ENCODE data around the gene SELE. TPM values are rescaled to one million over a fixed set of nuclear protein-coding genes. Genes with fewer than 3 reads are reported as not detected.

Gene SELE
- total and polyA plus RNA-seq, 12 donors, result 0.14 to 7.2 (median 0.97) TPM

DNA sequence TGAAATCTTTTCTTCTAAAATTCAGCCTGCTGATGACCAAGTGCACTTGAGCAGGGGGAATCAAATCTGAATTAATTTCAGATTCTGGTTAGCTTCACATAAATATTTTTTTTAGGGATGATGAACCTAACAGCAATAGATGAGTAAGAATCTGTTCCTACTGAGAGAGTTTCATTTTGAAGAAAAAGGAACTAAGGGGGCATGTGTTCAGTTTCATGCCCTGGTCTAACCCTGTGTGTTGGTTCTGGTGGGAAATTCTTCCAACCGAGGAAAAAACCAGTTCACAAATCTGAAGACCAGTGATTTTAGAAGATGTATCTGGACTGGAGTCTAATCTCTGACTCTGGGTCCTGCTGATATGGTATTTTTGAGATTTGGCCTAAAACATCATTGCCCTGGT, 36.1 kb downstream of the SELE start:
- Histone ChIP-seq H3K4me1 (replicated peaks in 1 of 2) (no peaks in the 10 kb centered on the region), H3K4me3 (no peak overlapping the region), H3K27ac (no peak overlapping the region), H3K27me3 (no peaks in the 10 kb centered on the region), H3K9me3 (replicated peaks in 1 of 3) (no peaks in the 10 kb centered on the region), H3K36me3 (replicated peaks in 1 of 2) (no peaks in the 10 kb centered on the region)
- WGBS, 4 donors, result 63 to 83% (median 69%) methylated on average over 1 of the region's 1 CpG
- TF ChIP-seq POLR2A (IDR thresholded peaks at IDR 0.05), result no peak
- TF ChIP-seq, protein P1, sequence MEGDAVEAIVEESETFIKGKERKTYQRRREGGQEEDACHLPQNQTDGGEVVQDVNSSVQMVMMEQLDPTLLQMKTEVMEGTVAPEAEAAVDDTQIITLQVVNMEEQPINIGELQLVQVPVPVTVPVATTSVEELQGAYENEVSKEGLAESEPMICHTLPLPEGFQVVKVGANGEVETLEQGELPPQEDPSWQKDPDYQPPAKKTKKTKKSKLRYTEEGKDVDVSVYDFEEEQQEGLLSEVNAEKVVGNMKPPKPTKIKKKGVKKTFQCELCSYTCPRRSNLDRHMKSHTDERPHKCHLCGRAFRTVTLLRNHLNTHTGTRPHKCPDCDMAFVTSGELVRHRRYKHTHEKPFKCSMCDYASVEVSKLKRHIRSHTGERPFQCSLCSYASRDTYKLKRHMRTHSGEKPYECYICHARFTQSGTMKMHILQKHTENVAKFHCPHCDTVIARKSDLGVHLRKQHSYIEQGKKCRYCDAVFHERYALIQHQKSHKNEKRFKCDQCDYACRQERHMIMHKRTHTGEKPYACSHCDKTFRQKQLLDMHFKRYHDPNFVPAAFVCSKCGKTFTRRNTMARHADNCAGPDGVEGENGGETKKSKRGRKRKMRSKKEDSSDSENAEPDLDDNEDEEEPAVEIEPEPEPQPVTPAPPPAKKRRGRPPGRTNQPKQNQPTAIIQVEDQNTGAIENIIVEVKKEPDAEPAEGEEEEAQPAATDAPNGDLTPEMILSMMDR (IDR thresholded peaks at IDR 0.05), result no peak
- intact Hi-C loops (cut with DNase I), result no loop called here
- no peak for DNase-seq

DNA sequence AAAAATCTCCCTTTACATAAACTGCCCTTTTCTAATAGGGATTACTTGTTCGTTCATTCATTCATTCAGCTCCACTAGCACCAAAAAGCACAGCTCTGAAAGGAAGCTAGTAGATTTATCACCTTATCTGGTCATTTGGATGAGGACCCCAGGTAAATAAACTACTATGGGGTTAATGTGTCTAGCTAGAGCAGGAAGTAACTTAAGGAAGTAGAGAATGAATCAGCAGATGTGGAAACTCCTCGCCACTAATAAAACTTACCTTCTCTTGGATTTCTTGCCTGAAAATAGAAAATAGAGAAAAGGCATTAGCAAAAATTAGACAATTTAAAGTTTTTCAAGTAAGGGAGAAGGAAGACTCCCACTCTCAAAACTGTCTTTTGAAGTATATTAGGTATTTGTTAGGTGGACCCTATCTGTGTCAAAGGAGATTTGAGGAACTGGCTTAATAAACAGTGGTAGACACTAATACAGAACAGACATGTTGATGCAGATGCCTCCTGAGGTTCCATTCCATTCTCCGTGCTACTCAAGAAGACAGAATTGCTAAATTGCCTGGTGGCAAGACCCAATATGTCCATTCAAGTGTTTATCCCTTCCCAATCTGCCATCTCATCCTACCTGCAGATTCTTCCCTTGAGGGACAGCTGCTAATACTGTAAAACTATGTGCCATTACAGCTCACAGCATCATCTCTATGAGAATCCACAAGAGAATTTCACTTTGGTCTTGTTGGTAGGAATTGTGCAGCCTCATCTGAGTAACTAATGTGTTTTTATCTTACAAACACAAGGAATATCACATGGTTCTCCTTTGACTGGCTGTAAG, 37.4 kb downstream of the SELE start:
- no peak for DNase-seq
- no peak overlapping the region for H3K4me3 ChIP-seq
- no peaks in the 10 kb centered on the region for H3K9me3 ChIP-seq (replicated peaks in 1 of 3)
- intact Hi-C loops (cut with DNase I), result no loop called here
- no peak overlapping the region for H3K27ac ChIP-seq
- TF ChIP-seq POLR2A (IDR thresholded peaks at IDR 0.05), result no peak
- TF ChIP-seq, protein P1 (IDR thresholded peaks at IDR 0.05), result no peak
- no peaks in the 10 kb centered on the region for H3K4me1 ChIP-seq (replicated peaks in 1 of 2)
- no peaks in the 10 kb centered on the region for H3K27me3 ChIP-seq
- H3K36me3 ChIP-seq (replicated peaks in 1 of 2), result no peaks in the 10 kb centered on the region
- WGBS, 4 donors, result 56 to 68% (median 65%) methylated on average over 3 of the region's 3 CpGs

DNA sequence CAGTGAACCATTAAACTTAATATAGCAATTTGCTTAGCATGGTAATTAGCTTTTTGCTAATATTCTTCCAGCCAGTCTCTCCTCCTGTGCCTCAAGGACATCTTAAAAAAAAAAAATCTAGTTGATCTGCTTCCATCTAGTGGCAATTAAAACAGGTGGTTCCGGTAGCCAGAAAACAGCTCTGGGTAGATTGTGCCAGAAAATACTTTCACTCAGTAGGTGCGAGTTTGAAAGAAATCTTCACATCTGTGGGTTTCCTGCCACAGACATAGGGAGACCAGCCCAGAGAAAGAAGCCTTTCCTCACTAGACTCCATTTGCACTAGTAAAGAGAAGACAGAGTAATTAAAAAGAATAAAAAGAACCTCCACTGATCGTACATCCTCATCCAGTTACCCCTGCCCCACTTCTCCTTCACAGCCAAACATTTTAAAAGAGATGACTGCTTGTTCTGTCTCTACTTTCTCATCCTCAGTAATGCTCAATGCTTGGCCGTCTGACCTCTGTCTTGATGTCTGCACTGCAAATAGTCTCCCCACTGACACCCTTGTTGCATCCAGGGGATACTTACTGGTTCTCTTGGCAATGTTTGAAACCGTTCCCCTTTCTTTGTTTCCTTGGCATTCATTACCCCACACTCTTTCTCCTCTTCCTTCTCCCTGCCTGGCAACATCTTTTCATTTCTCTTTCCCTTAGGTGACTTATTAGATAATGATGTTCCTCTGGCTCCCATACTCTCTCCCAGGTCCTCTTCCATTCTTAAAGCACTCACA, 39.4 kb downstream of the SELE start:
- intact Hi-C loops (cut with DNase I), result no loop called here
- Histone ChIP-seq H3K4me1 (replicated peaks in 1 of 2) (no peaks in the 10 kb centered on the region), H3K9me3 (replicated peaks in 1 of 3) (no peaks in the 10 kb centered on the region), H3K36me3 (replicated peaks in 1 of 2) (no peaks in the 10 kb centered on the region), H3K27ac (no peak overlapping the region), H3K4me3 (no peak overlapping the region), H3K27me3 (no peaks in the 10 kb centered on the region)
- TF ChIP-seq POLR2A (IDR thresholded peaks at IDR 0.05), result no peak
- TF ChIP-seq, protein P1 (IDR thresholded peaks at IDR 0.05), result no peak
- WGBS, 4 donors, result 39 to 49% (median 47%) methylated on average over 5 of the region's 5 CpGs
- DNase-seq, result no peak

DNA sequence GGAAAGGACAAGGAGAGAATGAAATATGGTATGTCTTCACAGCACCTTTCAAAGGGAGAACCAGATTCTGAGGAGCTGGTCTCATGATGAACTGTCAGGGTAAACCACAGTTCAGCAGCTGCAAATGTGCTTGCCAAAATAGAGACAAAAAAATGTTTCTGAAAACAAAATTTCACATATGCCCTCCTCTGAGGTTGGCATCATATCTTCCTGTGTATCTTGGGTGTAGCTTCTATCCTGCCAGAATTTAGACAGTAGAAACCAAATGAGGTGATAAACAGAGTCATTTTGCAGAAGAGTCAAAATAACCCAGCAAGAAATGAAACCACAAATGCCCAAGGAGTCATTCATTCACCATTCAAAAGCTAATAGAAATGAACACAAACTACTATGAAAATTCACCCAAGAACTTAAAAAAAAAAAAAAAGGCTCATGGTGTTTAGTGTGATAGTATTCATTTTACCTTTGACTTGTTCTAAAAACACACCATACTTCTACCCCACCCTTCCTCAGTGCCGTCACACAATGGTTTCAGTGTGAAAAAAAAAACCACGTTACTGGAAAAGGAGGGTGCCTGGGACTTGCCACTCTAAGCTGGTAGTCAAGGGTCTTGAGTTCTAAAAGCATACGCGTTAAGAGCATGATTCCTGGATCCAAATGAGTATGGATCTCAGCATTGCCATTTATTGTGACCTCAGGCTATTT, 41.0 kb downstream of the SELE start:
- 75 to 81% (median 79%) methylated on average over 4 of the region's 4 CpGs for WGBS, 4 donors
- Histone ChIP-seq H3K27ac (no peak overlapping the region), H3K4me3 (no peak overlapping the region), H3K36me3 (replicated peaks in 1 of 2) (no peaks in the 10 kb centered on the region), H3K27me3 (no peaks in the 10 kb centered on the region), H3K9me3 (replicated peaks in 1 of 3) (no peaks in the 10 kb centered on the region), H3K4me1 (replicated peaks in 1 of 2) (no peaks in the 10 kb centered on the region)
- intact Hi-C loops (cut with DNase I), result no loop called here
- TF ChIP-seq POLR2A (IDR thresholded peaks at IDR 0.05), result no peak
- TF ChIP-seq, protein P1 (IDR thresholded peaks at IDR 0.05), result no peak
- DNase-seq, result no peak
